Adrenal gland (tissue), 12 donors: Measurements from ENCODE around the gene MYOM1. TPM values are rescaled to one million over a fixed set of nuclear protein-coding genes. Genes with fewer than 3 reads are reported as not detected.

Experiments used
- DNase-seq, 7 donors: peaks; one replicate each; pipeline ENCODE4 v3.0.0-alpha.2; 2019 to 2020
- H3K27ac ChIP-seq, 5 donors: fragments of 200-600 bp; sonication (generic) in 4 of 5; 1 replicate in 3 of 5; 2 replicates in 2 of 5; pipeline versions ENCODE4 v1.5.1 to v1.8.0; 2016 to 2020; ENCODE audit warnings: mild to moderate bottlenecking in 1 of 5
- H3K27me3 ChIP-seq: fragments of 200-600 bp; 2 replicates; pipeline ENCODE4 v1.8.0; 2021
- H3K36me3 ChIP-seq, 2 donors: fragments of 200-600 bp; replicated peaks in 1 of 2; 1 replicate in 1 of 2; 2 replicates in 1 of 2; pipeline versions ENCODE4 v1.5.1 to v1.8.0; 2018 to 2022
- H3K4me1 ChIP-seq, 2 donors: fragments of 200-600 bp; replicated peaks in 1 of 2; 1 replicate in 1 of 2; 2 replicates in 1 of 2; pipeline versions ENCODE4 v1.5.1 to v1.8.0; 2018 to 2021
- H3K4me3 ChIP-seq, 4 donors: fragments of 200-600 bp; sonication (generic) in 3 of 4; one replicate each; pipeline ENCODE4 v1.5.1; 2016 to 2018
- H3K9me3 ChIP-seq, 3 donors: fragments of 200-600 bp; sonication (generic) in 1 of 3; replicated peaks in 1 of 3; 1 replicate in 2 of 3; 2 replicates in 1 of 3; pipeline versions ENCODE4 v1.5.1 to v1.8.0; 2016 to 2021
- CTCF ChIP-seq, 6 experiments: fragments of 450-650 bp in 4 of 6; fragments of 200-600 bp in 2 of 6; sonication (generic) in 1 of 6; IDR thresholded peaks; 1 replicate in 5 of 6; 2 replicates in 1 of 6; pipeline versions ENCODE4 v1.5.1 to v1.8.0; 2016 to 2021; ENCODE audit warnings: antibody characterized with exemption in 6 of 6, mild to moderate bottlenecking in 2 of 6, moderate library complexity in 1 of 6
- POLR2A ChIP-seq, 2 donors: fragments of 450-650 bp; IDR thresholded peaks; one replicate each; pipeline ENCODE4 v1.6.1; 2017; ENCODE audit warnings: antibody characterized with exemption in 2 of 2, mild to moderate bottlenecking in 2 of 2, moderate library complexity in 1 of 2
- WGBS, 4 donors: extraction: QIAGEN DNeasy Blood & Tissue Kit in 2 of 4; methylation state at CpG; one replicate each; pipeline versions ENCODE4 v1.1.5 to v1.1.7; 2013 to 2017; 5-methylcytosine and 5-hydroxymethylcytosine counted together
- intact Hi-C, 2 donors: fragments of 100-400 bp; cut with DNase I; formaldehyde crosslinking; loops; one replicate each; pipeline versions ENCODE4 v1.14.1 to v1.15.0; 2022 to 2023
- polyA plus RNA-seq, 3 donors: library from polyadenylated mRNA; stranded (reverse); fragments of 200-250 nt in 2 of 3; fragments of 350-450 nt in 1 of 3; fragmentation: Illumina TruSeq in 1 of 3; extraction: RNeasy Lipid Tissue Mini Kit (QIAGEN cat#74804) in 1 of 3; gene quantifications; one replicate each; pipeline ENCODE4 v1.2.3, GENCODE V29; 2013 to 2014
- total RNA-seq, 9 donors: library from RNA; depleted of rRNA in 4 of 9; stranded (reverse); fragments of >200 nt in 4 of 9; fragments of 120-200 nt in 1 of 9; fragmentation: NEBNext Ultra II Directional in 1 of 9; extraction: Animal tissue kit (Norgen Biotek cat#: 25700) in 1 of 9; gene quantifications; one replicate each; pipeline versions ENCODE4 v1.1.0 to v1.2.4, GENCODE V29; 2013 to 2023
- donor health status: healthy with polysubstance abuse.
- donor health status: Bipolar disorder and iron deficiency.
- donor health status: DM: yes; HTN: yes; CAD: no.
- donor health status: DM: no; HTN: no; CAD: no.
- donor health status: DM: no; HTN: no; CAD: no.
- donor health status: DM: yes; HTN: yes; CAD: no.

MYOM1 gene
- total and polyA plus RNA-seq, 12 donors, result 1.3 to 70.0 (median 2.9) TPM

GRCh38 chr18:3238742-3239141, 19.0 kb upstream of the MYOM1 start:
- TF ChIP-seq POLR2A (IDR thresholded peaks at IDR 0.05) (no peak), CTCF (IDR thresholded peaks at IDR 0.05) (no peak)
- Histone ChIP-seq H3K27ac (no peak overlapping the region), H3K4me1 (no peaks in the 10 kb centered on the region), H3K9me3 (no peaks in the 10 kb centered on the region), H3K4me3 (no peak overlapping the region), H3K27me3 (no peaks in the 10 kb centered on the region), H3K36me3 (no peaks in the 10 kb centered on the region)
- 91 to 96% (median 95%) methylated on average over 2 of the region's 2 CpGs for WGBS, 4 donors
- intact Hi-C loops, result no loop called here
- DNase-seq, result no peak

GRCh38 chr18:3236470-3236869, 16.7 kb upstream of the MYOM1 start:
- TF ChIP-seq POLR2A (IDR thresholded peaks at IDR 0.05), result no peak
- no peak for TF ChIP-seq CTCF (IDR thresholded peaks at IDR 0.05)
- WGBS, 4 donors, result 82 to 85% (median 83%) methylated on average over 4 of the region's 4 CpGs
- H3K27ac ChIP-seq, result no peak overlapping the region
- intact Hi-C loops, result no loop called here
- DNase-seq, result no peak
- H3K4me3 ChIP-seq, result no peak overlapping the region
- no peaks in the 10 kb centered on the region for H3K36me3 ChIP-seq
- H3K9me3 ChIP-seq, result no peaks in the 10 kb centered on the region
- H3K27me3 ChIP-seq, result no peaks in the 10 kb centered on the region
- H3K4me1 ChIP-seq, result no peaks in the 10 kb centered on the region

GRCh38 chr18:3235846-3236245, 16.1 kb upstream of the MYOM1 start:
- H3K4me3 ChIP-seq, result no peak overlapping the region
- TF ChIP-seq CTCF (IDR thresholded peaks at IDR 0.05), result no peak
- TF ChIP-seq POLR2A (IDR thresholded peaks at IDR 0.05), result no peak
- intact Hi-C loops, result no loop called here
- no peaks in the 10 kb centered on the region for H3K4me1 ChIP-seq
- H3K27me3 ChIP-seq, result no peaks in the 10 kb centered on the region
- no peak overlapping the region for H3K27ac ChIP-seq
- WGBS, 4 donors, result 93 to 100% (median 97%) methylated on average over 2 of the region's 2 CpGs
- H3K9me3 ChIP-seq, result no peaks in the 10 kb centered on the region
- no peak for DNase-seq
- no peaks in the 10 kb centered on the region for H3K36me3 ChIP-seq

- no peak overlapping the region for H3K4me3 ChIP-seq
- peaks cover 0 to 3% of the 10 kb centered on the region in 2 donors for H3K4me1 ChIP-seq
- TF ChIP-seq CTCF (IDR thresholded peaks at IDR 0.05) (no peak), POLR2A (IDR thresholded peaks at IDR 0.05) (no peak)
- 65 to 88% (median 75%) methylated on average over 5 of the region's 5 CpGs for WGBS, 4 donors
- DNase-seq, result no peak
- no peak overlapping the region for H3K27ac ChIP-seq
- intact Hi-C loops, result no loop called here
- H3K9me3 ChIP-seq, result no peaks in the 10 kb centered on the region
- H3K27me3 ChIP-seq, result no peaks in the 10 kb centered on the region
- no peaks in the 10 kb centered on the region for H3K36me3 ChIP-seq
These were observed 14.7 kb upstream of the MYOM1 start for GRCh38 chr18:3234457-3234856.
